ENCODE data around the gene MPPED2.

MPPED2 gene

GRCh38 chr11:30412509-30412908 lies 173.6 kb downstream of the MPPED2 start:
- no peak for DNase-seq (ENCODE audit: low read depth)

GRCh38 chr11:30411383-30411782 lies 174.8 kb downstream of the MPPED2 start:
- DNase-seq (ENCODE audit: low read depth), result no peak

- DNase-seq (ENCODE audit: low read depth), result no peak
Observed at GRCh38 chr11:30406978-30407762, 179.0 kb downstream of the MPPED2 start.

GRCh38 chr11:30405385-30405784 lies 180.8 kb downstream of the MPPED2 start:
- no peak for DNase-seq (ENCODE audit: low read depth)

DNA sequence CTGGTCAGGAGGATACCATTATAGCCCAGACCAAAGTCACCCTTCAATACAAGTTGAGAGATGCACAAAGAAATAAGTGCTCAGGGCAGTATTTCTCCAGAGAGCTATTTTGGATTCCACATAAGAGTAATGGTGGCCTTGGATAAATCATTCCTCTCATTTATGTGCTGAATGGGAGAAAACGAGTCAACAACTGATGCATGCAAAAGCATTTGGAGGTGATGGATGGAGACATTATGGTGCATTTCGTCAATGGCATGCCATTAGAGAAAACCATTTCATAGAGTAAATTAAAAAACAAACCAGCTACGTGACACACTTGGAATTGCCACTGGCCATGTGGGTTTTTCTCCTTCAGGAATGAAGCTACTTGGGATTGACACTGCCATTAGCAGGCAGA lies 182.0 kb downstream of the MPPED2 start:
- DNase-seq (ENCODE audit: low read depth), result no peak

DNA sequence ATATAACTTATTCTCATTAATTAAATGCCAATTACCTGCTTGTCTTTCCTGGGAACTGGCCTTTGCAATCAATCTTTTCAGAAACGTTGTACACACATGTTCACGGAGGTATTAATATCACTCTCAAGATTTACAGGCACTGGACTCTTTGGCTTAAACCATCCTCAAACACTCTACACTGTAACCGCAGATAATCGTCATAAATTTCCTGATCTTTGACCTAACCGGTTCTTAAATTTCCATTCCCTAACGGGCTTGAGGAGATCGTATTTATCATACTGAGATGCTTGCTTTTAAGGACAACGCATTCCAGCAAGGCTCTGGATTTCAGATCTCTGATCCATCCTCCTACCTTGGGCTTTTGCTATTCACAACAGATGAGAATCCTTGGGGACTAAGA lies 190.4 kb downstream of the MPPED2 start:
- DNase-seq (ENCODE audit: low read depth), result no peak

DNA sequence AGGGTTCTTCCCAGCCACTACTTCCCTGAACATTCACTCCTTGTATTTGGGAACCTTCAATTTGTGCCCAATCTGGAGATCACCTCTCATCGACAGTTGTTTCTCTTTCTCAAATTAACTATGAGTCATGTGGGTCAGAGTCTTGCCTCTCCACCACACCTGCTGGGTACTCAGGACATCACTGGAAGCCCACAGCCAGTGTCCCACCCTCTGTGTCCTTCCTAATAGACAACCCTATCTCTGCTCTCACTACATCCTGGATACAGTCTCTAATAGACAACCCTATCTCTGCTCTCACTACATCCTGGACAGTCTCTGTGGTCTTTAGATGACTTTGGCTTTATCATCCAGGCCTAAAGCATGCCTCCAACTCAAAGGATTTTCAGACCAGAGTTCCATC lies 193.1 kb downstream of the MPPED2 start:
- DNase-seq (ENCODE audit: low read depth), result no peak

DNA sequence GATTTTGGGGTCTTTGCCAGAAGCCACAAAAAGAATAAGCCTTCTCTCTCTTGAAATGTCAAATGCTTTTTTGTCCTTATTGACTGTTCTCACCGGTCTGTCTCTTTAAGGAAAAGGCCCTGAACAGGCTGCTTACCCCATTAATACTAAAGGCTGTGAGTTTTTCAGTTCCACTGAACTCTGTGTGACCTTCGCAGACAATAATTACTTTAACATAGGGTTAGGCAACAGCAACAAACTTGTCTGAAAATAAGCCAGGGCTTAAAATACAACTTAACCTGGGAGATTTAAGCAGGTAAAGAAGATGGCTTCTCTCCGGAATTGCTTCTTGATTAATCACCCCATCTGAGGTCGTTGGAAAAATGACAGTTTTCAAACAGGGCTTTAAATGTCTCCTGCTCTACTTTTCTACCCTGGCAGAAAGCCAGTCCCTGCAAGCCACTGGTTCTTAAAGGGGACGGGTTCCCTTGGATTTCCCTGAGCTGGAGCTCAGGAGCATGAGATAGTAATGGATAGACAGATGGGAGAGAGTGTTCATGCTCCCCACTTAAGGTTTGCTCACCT lies 193.8 kb downstream of the MPPED2 start:
- no peak for DNase-seq (ENCODE audit: low read depth)

DNA sequence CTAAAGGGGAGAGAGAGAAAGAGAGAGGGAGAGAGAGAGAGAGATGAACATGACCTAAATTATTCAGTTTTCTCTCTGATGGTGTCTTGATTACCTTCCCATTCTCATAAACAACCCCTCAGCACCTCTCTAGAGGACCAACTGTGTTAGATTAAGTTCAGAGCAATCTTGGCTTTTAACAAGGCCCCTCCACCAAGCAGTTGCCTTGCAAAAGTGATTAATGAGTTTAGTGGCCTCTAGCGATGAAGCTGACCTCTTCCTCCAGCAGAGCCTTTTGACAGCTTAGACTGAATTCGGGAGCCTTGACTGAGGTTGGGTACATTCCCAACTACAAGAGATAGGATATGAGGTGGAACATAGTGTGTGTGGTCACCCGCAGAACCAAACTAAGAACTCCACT lies 197.2 kb downstream of the MPPED2 start:
- no peak for DNase-seq (ENCODE audit: low read depth)

GRCh38 chr11:30387891-30388861 lies 198.0 kb downstream of the MPPED2 start:
- no peak for DNase-seq (ENCODE audit: low read depth)

- no peak for DNase-seq (ENCODE audit: low read depth)
Observed at GRCh38 chr11:30381879-30382278, 204.3 kb downstream of the MPPED2 start.

DNA sequence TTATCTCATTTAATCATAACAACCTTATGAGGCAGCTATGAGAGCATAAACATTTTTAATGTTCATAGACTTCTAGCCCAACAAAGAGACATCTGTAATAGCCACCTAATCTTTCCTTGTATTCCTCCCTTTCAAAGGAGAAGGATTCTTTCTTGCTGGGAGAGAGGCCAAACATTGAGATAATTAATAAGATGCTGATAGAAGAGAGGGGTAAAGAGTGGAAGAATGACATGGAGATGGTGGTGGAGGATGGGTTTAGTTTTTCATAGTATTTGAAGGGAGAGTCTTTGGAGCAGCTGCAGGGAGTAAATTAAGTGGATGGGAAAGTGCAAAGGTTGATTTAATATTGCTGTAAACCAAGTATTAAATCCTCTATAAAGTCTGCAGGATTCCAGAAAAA lies 205.3 kb downstream of the MPPED2 start:
- no peak for DNase-seq (ENCODE audit: low read depth)

DNA sequence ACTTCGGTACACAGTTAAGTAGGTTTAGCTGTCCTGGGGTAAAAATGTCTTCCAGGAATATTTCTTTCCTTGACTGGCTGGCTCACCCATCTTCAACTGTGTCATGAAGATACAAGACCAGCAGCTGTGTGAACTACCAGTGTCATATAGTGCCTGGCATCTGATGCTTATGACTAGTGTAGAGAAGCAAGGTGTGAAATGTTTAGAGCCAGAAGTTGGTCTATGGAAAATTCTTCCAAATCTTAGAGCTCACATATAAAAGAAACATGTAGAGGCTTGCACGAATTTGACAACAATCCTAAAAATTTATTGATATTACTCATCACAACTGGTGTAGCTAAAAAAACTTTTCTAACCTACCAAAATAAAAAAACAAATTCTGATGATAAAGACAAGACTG lies 208.8 kb downstream of the MPPED2 start:
- DNase-seq (ENCODE audit: low read depth), result no peak

DNA sequence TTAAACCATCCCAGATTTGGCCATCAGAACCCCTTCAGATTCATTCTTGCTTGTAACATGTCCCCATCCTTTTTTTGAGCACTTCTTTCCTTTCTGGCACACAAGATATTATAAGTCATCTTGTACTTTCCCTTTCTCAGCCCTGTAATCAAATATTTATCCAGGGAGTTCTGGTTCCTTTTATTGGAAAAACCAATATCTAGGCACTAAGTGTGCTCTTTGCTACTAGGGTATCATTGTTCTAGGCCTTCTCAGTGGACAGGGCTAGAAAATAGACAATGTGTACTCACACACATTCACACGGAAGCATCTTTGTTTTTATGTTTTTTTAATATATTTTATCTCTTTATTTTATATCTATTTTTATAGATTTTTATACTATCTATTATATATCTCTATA lies 216.0 kb downstream of the MPPED2 start:
- DNase-seq (ENCODE audit: low read depth), result no peak

- no peak for DNase-seq (ENCODE audit: low read depth)
Observed at GRCh38 chr11:30368394-30368793, 217.8 kb downstream of the MPPED2 start.

DNA sequence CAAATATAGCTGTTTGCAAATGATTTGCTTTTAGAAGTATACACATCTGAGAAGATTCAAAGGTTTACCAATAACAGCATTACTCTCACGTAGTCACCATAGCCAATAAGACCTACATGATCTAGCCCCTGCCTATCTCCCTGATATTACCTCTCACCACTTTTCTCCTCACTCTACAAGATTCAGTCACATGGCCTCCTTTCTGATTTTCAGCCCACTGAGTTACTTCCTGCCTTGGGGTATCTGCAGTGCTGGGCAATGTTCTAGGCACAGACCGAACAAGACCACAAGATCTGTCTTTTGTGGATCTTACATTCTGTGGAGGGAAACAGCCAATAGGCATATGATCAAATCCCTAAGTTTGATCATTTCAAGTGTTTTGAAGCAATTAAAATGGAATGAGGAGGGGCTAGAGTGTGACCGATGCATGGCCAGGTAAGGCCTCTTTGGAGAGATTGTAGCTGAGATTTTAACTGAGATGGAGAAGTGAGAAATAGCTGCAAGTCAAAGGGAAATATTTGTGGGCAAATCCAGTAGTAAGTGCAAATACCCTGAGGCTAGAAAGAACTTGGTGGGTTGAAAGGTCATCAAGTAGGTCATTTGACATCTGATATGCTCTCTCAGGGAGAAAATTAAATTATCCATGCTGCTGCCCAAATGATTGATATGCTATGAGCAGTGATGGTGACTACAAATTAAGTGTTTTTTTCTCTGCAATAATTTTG lies 220.2 kb downstream of the MPPED2 start:
- DNase-seq (ENCODE audit: low read depth), result no peak

DNA sequence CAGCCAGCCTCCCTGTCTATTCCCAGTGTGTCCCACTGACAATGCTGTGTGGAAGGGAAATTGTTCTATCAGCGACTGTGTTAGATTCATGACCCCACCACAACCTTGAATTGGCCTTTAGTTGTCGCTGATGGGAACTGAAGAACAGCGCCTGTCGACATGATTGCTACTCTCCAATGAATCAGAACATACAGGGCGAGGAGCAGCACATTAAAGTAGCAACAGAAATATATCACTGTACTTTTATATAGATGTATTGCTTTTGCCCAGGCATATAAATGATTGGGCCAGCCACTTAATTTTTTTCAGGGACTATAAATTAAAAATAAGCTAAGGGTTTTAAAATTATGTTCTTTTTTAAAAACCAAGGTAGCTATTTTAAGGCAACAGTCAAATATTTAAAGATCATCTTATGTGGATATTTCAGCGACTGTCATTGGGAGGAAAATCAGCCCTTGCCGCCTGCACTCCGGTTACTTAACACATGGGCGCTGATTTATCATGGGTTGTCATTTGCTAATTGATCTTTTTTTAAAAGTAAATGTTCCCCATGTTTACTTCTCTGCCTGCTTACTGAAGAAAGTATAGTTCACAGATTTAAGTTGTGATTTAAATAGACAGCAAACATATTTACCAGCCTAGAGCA lies 221.2 kb downstream of the MPPED2 start:
- no peak for DNase-seq (ENCODE audit: low read depth)

DNA sequence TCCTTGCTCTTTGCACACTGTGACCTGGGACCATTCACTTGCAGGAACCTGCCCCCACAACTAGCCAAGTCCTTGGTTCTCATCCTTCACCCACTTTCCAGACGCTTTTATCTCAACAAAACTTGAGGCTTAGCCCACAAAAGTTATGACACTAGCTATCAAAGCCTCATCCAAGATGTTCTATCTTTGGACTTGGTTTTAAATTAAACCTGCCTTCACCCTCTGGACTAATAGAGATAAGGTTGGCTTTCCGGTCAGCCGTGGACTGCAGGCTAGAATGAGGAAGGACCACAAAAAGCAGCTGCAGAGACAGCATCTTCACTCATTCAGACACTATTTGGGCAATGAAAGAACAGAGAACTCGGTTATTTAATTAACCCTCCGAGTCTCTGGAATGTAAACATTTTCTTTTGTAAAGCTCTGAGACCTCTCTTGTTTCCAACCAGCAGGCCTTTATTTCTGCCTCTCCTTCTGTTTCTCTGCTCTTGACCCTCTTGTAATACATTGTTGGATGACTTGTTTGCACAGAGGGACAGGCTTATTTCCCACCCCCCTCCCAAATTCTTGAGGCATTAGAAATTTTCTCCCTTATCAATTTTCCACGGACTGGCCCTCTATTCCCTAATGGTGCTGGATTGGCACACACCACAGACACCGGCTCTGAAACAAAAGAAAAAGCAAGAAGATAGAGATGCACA lies 221.9 kb downstream of the MPPED2 start:
- no peak for DNase-seq (ENCODE audit: low read depth)

DNA sequence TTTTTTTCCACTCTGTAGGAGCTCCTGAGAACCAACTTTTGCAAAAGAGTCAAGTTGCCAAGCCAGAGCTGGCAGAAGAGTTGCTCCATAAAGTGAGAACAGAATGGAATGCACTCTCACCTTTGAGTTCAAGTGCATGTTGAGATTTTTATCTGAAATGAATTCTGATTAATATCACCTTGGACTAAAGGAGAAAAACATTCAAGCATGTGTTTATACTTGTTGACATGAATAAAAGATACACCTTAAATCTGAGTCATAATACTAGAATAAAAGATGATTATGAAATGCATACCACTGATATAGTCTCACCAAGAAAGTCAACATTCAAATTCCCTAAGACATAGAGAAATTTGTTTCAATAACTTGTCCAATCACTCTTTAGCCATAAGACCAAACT lies 225.4 kb downstream of the MPPED2 start:
- DNase-seq (ENCODE audit: low read depth), result no peak
